ENCODE results near the gene LRTM1. TPM values are rescaled to one million over a fixed set of nuclear protein-coding genes. Genes with fewer than 3 reads are reported as not detected.

Gene LRTM1
- total RNA-seq, 2 donors from 2014 or later = not detected

DNA sequence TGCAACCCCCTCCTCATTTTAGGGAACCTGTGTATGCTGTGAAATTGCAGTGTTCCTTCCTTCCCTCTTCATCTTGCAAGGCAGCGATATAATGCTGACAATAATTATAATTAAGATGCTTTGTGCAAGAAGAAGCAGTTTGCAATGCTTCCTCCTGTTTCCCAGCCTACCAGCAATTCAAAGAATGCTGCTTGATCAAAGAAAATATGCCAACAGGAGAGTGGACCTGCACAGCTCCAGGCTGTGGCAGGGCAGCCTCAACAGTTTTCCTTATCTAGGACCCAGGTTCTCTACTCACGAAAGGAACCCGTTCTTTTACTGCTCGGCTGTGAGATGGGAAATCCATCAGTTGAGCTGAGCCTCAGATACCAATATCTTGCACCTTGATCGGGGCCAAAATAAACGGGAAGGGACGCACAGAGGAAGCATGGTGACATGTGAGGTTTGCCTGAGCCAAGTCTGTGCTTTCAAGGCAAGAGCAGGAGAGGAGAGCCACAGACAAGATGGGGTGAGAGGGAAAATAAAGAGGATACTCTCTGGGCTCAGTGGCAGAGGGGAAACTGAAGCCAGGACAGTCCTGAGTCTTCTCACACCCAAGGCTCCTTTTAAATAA is 22.6 kb upstream of the LRTM1 start:
- intact Hi-C loops (cut with DNase I) = no loop called here

DNA sequence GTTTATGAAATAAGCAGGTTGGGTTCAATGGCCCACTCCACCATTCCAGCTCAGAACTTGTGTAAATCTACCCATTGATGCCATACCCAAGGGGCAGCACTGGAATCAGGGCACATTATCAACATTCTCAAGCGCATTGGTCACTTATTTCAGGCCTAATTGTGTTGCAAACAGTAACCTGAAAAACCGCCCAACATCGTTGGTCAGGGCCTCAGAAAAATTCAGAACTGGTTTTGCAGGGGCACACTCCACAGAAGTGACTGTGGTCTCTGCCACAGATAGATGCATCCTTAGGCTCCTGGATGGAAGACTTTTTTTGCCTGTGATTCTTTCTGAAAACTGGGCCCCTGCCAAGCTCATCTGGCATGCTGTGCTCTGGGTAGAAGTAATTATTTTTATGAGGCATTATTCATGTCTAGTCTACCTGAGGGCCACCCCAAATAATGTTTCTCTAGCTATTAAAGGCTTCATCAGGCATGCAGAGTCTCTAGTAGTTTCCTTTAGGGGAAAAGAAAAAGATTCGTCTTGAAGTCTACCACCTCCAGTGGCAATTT is 21.7 kb upstream of the LRTM1 start:
- DNase-seq = no peak
- TF ChIP-seq, protein P1, sequence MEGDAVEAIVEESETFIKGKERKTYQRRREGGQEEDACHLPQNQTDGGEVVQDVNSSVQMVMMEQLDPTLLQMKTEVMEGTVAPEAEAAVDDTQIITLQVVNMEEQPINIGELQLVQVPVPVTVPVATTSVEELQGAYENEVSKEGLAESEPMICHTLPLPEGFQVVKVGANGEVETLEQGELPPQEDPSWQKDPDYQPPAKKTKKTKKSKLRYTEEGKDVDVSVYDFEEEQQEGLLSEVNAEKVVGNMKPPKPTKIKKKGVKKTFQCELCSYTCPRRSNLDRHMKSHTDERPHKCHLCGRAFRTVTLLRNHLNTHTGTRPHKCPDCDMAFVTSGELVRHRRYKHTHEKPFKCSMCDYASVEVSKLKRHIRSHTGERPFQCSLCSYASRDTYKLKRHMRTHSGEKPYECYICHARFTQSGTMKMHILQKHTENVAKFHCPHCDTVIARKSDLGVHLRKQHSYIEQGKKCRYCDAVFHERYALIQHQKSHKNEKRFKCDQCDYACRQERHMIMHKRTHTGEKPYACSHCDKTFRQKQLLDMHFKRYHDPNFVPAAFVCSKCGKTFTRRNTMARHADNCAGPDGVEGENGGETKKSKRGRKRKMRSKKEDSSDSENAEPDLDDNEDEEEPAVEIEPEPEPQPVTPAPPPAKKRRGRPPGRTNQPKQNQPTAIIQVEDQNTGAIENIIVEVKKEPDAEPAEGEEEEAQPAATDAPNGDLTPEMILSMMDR (IDR thresholded peaks at IDR 0.05) = no peak
- TF ChIP-seq POLR2A (IDR thresholded peaks at IDR 0.05) = no peak
- H3K4me1 ChIP-seq = no peaks in the 10 kb centered on the region
- no peaks in the 10 kb centered on the region for H3K36me3 ChIP-seq (replicated peaks in 1 of 2; ENCODE audit: insufficient read depth in 1 of 2, low read depth in 2 of 2)
- H3K27me3 ChIP-seq = no peaks in the 10 kb centered on the region
- no peak overlapping the region for H3K27ac ChIP-seq
- intact Hi-C loops (cut with DNase I) = no loop called here
- 79 to 83% methylated on average over 4 of the region's 4 CpGs for WGBS, 2 donors
- H3K4me3 ChIP-seq = no peak overlapping the region
- ATAC-seq = no peak
- no peaks in the 10 kb centered on the region for H3K9me3 ChIP-seq

More for the DNA sequence above, 22.6 kb upstream of the LRTM1 start:
- Histone ChIP-seq H3K4me3 (no peak overlapping the region), H3K27ac (no peak overlapping the region), H3K4me1 (no peaks in the 10 kb centered on the region), H3K9me3 (no peaks in the 10 kb centered on the region), H3K27me3 (no peaks in the 10 kb centered on the region), H3K36me3 (replicated peaks in 1 of 2; ENCODE audit: insufficient read depth in 1 of 2, low read depth in 2 of 2) (no peaks in the 10 kb centered on the region)
- no peak for TF ChIP-seq POLR2A (IDR thresholded peaks at IDR 0.05)
- TF ChIP-seq, protein P1 (IDR thresholded peaks at IDR 0.05) = no peak
- DNase-seq (no peak), ATAC-seq (no peak)
- 21 to 27% methylated on average over 7 of the region's 7 CpGs for WGBS, 2 donors

DNA sequence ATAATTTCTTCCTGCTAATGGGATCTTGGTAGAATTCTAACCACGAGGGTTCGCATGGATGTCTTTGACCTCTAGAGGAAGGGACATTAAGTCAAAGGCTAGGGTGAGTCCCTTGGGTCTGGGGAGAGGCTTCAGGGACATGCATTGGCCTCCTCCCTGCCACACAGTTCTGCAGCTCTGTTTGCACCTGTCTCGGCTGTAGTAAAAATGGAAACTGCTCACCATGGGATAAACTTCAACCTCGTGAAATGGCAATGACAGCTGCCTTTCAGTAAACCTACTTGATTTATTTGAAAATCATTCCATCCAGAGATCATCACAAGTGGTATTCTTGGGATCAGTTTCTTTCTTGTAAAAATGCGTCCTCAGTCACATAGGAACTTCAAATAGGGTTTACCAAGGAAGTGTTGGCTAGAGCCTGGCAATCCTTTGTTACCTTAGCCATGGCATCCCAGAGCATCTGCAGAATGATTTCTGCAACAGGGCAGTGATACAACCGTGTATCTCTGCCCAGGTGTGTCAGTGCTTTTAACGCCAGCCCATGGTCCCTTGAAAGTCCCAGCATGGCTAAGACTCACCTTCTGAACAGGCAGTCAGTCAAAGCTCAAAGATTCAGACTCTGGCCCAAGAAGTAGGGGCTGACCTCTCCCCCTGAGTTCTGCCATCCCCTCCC is 14.0 kb upstream of the LRTM1 start:
- intact Hi-C loops (cut with DNase I) = no loop called here
- WGBS, 2 donors = 70 to 72% methylated on average over 7 of the region's 7 CpGs

DNA sequence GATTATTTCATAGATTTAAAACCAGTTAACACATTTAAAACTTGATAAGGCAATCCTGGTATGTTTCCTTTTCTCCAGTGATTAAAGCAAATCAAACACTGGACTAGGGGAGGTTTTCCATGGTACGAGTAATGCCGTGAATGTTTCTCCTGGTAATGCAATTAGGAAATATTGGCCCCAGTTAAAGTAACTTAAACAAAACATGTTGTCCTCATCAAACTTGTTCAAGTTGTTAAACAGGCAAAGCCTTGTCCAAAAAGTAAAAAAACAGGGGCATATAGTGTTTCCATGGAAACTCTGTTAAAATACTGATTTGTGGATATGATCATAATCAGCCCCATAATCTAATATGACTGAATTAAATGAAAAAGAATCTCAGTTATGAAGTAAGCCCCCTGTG is 13.1 kb upstream of the LRTM1 start:
- TF ChIP-seq POLR2A (IDR thresholded peaks at IDR 0.05) = no peak
- TF ChIP-seq, protein P1 (IDR thresholded peaks at IDR 0.05) = no peak
- H3K4me1 ChIP-seq = no peaks in the 10 kb centered on the region
- 37 to 49% methylated on average over 2 of the region's 2 CpGs for WGBS, 2 donors

More for the DNA sequence above, 14.0 kb upstream of the LRTM1 start:
- ATAC-seq (no peak), DNase-seq (no peak)
- TF ChIP-seq, protein P1 (IDR thresholded peaks at IDR 0.05) = no peak
- H3K36me3 ChIP-seq (replicated peaks in 1 of 2; ENCODE audit: insufficient read depth in 1 of 2, low read depth in 2 of 2) = no peaks in the 10 kb centered on the region
- H3K27me3 ChIP-seq = no peaks in the 10 kb centered on the region
- no peak overlapping the region for H3K4me3 ChIP-seq
- no peaks in the 10 kb centered on the region for H3K4me1 ChIP-seq
- H3K27ac ChIP-seq = no peak overlapping the region
- H3K9me3 ChIP-seq = no peaks in the 10 kb centered on the region

More for the DNA sequence above, 13.1 kb upstream of the LRTM1 start:
- H3K36me3 ChIP-seq (replicated peaks in 1 of 2; ENCODE audit: insufficient read depth in 1 of 2, low read depth in 2 of 2) = no peaks in the 10 kb centered on the region
- H3K4me3 ChIP-seq = no peak overlapping the region
- ATAC-seq (no peak), DNase-seq (no peak)
- intact Hi-C loops (cut with DNase I) = no loop called here
- H3K9me3 ChIP-seq = no peaks in the 10 kb centered on the region
- no peaks in the 10 kb centered on the region for H3K27me3 ChIP-seq
- H3K27ac ChIP-seq = no peak overlapping the region

Measured in body of pancreas (tissue), 4 donors.